HepG2 (cell line): ENCODE measurements around the gene MRPL18. TPM values are rescaled to one million over a fixed set of nuclear protein-coding genes. Genes with fewer than 3 reads are reported as not detected.

Experiments
- AGO2 ChIP-seq: fragments of 200-400 bp; formaldehyde crosslinking; optimal IDR thresholded peaks from 2 replicates; pipeline ENCODE3; 2017; ENCODE audit warnings: mild to moderate bottlenecking, low read depth, low read length, moderate library complexity
- CCAR2 ChIP-seq: fragments of 200-400 bp; formaldehyde crosslinking; optimal IDR thresholded peaks from 2 replicates; pipeline ENCODE3; 2018; ENCODE audit warnings: low read depth, mild to moderate bottlenecking, low read length, moderate library complexity
- CHCHD3 ChIP-seq: sonication (generic); formaldehyde crosslinking; IDR thresholded peaks from 2 replicates; pipeline ENCODE4 v1.8.0; 2022; ENCODE audit warnings: mild to moderate bottlenecking, missing genetic modification reagents, moderate library complexity
- ERF ChIP-seq: IDR thresholded peaks from 2 replicates; pipeline ENCODE4 v1.6.1; 2018; ENCODE audit warnings: missing biosample characterization, missing genetic modification reagents
- HDAC1 ChIP-seq: sonication (generic); formaldehyde crosslinking; IDR thresholded peaks from 2 replicates; pipeline ENCODE4 v1.5.1; 2020; ENCODE audit warnings: mild to moderate bottlenecking, missing genetic modification reagents
- HNRNPL ChIP-seq: fragments of 200-400 bp; formaldehyde crosslinking; IDR thresholded peaks from 2 replicates; pipeline ENCODE4 v1.6.1; 2017; ENCODE audit warnings: mild to moderate bottlenecking, low read depth, low read length
- KMT2B ChIP-seq: IDR thresholded peaks from 2 replicates; pipeline ENCODE4 v1.6.1; 2016; ENCODE audit warnings: missing genetic modification reagents, missing compliant biosample characterization
- LBX2 ChIP-seq: sonication (generic); formaldehyde crosslinking; IDR thresholded peaks from 2 replicates; pipeline ENCODE4 v1.5.0; 2020; ENCODE audit warnings: missing genetic modification reagents, mild to moderate bottlenecking, borderline replicate concordance
- MED1 ChIP-seq: sonication (generic); formaldehyde crosslinking; IDR thresholded peaks from 2 replicates; pipeline ENCODE4 v1.4.0; 2020; ENCODE audit warnings: missing genetic modification reagents
- NFE2 ChIP-seq: sonication (generic); formaldehyde crosslinking; IDR thresholded peaks from 2 replicates; pipeline ENCODE4 v1.4.0; 2020; ENCODE audit warnings: missing genetic modification reagents
- NR3C1 ChIP-seq: sonication (generic); formaldehyde crosslinking; IDR thresholded peaks from 2 replicates; pipeline ENCODE4 v1.4.0; 2020; ENCODE audit warnings: missing genetic modification reagents
- PAWR ChIP-seq: sonication (generic); formaldehyde crosslinking; IDR thresholded peaks from 2 replicates; pipeline ENCODE4 v1.4.0; 2020; ENCODE audit warnings: missing genetic modification reagents, mild to moderate bottlenecking, borderline replicate concordance
- POGZ ChIP-seq: sonication (generic); formaldehyde crosslinking; IDR thresholded peaks from 2 replicates; pipeline ENCODE4 v1.4.0; 2020; ENCODE audit warnings: mild to moderate bottlenecking, missing genetic modification reagents
- RBM22 ChIP-seq: fragments of 200-400 bp; formaldehyde crosslinking; optimal IDR thresholded peaks from 2 replicates; pipeline ENCODE3; 2017; ENCODE audit warnings: mild to moderate bottlenecking, low read length, moderate library complexity
- SAP130 ChIP-seq: IDR thresholded peaks from 2 replicates; pipeline ENCODE4 v1.6.1; 2016; ENCODE audit warnings: low read depth
- ZFP36 ChIP-seq: fragments of 150-350 bp; IDR thresholded peaks from 2 replicates; pipeline ENCODE4 v1.6.1; 2018; ENCODE audit warnings: borderline replicate concordance, low read length, low read depth; ENCODE audit not compliant: partially characterized antibody
- ZNF367 ChIP-seq: sonication (generic); formaldehyde crosslinking; IDR thresholded peaks from 2 replicates; pipeline ENCODE4 v1.4.0; 2020; ENCODE audit warnings: missing genetic modification reagents, borderline replicate concordance
- ZNF431 ChIP-seq: sonication (generic); formaldehyde crosslinking; IDR thresholded peaks from 2 replicates; pipeline ENCODE4 v1.9.0; 2022; ENCODE audit warnings: missing genetic modification reagents, low read depth, mild to moderate bottlenecking, borderline replicate concordance
- ZNF446 ChIP-seq: sonication (generic); formaldehyde crosslinking; IDR thresholded peaks from 2 replicates; pipeline ENCODE4 v1.5.0; 2020; ENCODE audit warnings: mild to moderate bottlenecking, missing genetic modification reagents
- ZNF605 ChIP-seq: sonication (generic); formaldehyde crosslinking; IDR thresholded peaks from 2 replicates; pipeline ENCODE4 v1.8.0; 2022; ENCODE audit warnings: mild to moderate bottlenecking, missing genetic modification reagents
- ZNF777 ChIP-seq: sonication (generic); formaldehyde crosslinking; IDR thresholded peaks from 2 replicates; pipeline ENCODE4 v1.4.0; 2020; ENCODE audit warnings: missing genetic modification reagents
- ZNF879 ChIP-seq: sonication (generic); formaldehyde crosslinking; IDR thresholded peaks from 2 replicates; pipeline ENCODE4 v1.8.1; 2023; ENCODE audit warnings: missing genetic modification reagents
- ZSCAN9 ChIP-seq: IDR thresholded peaks from 2 replicates; pipeline ENCODE4 v1.6.1; 2016; ENCODE audit warnings: borderline replicate concordance
- polyA plus RNA-seq, 8 experiments: library from polyadenylated mRNA; depleted of rRNA in 3 of 8; stranded (reverse) in 7 of 8; unstranded in 1 of 8; fragments of >200 nt; fragmentation: Illumina TruSeq in 4 of 8; extraction: Trizol in 4 of 8; gene quantifications; 2 replicates each; pipeline versions ENCODE4 v1.2.1 to v1.2.3, GENCODE V29; 2011 to 2016; ENCODE audit warnings: low read depth in 4 of 8, missing spikeins in 1 of 8, mixed read lengths in 1 of 8; ENCODE audit not compliant: insufficient read depth in 1 of 8
- total RNA-seq, 5 experiments: library from RNA; depleted of rRNA; stranded (reverse); fragments of >200 nt; fragmentation: Illumina TruSeq; extraction: Trizol; gene quantifications; 2 replicates each; pipeline ENCODE4 v1.2.3, GENCODE V29; 2016; ENCODE audit warnings: low read depth in 1 of 5
- TF ChIP-seq, protein P1 (sequence below): sonication (generic); formaldehyde crosslinking; IDR thresholded peaks from 2 replicates; pipeline ENCODE4 v1.4.0; 2020; ENCODE audit warnings: low read depth, mild to moderate bottlenecking, missing genetic modification reagents
- TF ChIP-seq, protein P2 (sequence below): sonication (generic); formaldehyde crosslinking; IDR thresholded peaks from 2 replicates; pipeline ENCODE4 v1.4.0; 2020; ENCODE audit warnings: missing genetic modification reagents
- TF ChIP-seq, protein P3 (sequence below): sonication (generic); formaldehyde crosslinking; IDR thresholded peaks from 2 replicates; pipeline ENCODE4 v1.5.0; 2020; ENCODE audit warnings: missing genetic modification reagents
- TF ChIP-seq, protein P4 (sequence below): fragments of 450-650 bp; IDR thresholded peaks from 2 replicates; pipeline ENCODE4 v1.6.1; 2016

Gene MRPL18
- total and polyA plus RNA-seq, 2 of the 13 experiments (the other 11 are each of a cell fraction or from before 2014, with no cell fraction given), result 85.6 to 176 TPM

GRCh38 chr6:159789377-159790148, 704 bp upstream of the MRPL18 start, which contains the start of gene TCP1 (continued):
- TF ChIP-seq ERF (CRISPR knock-in tag), result peak; percentile 57; the same call in 1 of the 2 replicates
- peak; percentile 17; the same call in 1 of the 2 replicates for TF ChIP-seq ZNF777 (CRISPR knock-in tag)
- peak; percentile 95 for TF ChIP-seq AGO2
- TF ChIP-seq RBM22, result peak; percentile 77
- TF ChIP-seq ZNF446 (CRISPR knock-in tag), result no peak; the same call in 1 of the 2 replicates
- peak; percentile 28; the same call in 1 of the 2 replicates for TF ChIP-seq ZNF431 (CRISPR knock-in tag)
- no peak for TF ChIP-seq NFE2
- TF ChIP-seq, protein P1, sequence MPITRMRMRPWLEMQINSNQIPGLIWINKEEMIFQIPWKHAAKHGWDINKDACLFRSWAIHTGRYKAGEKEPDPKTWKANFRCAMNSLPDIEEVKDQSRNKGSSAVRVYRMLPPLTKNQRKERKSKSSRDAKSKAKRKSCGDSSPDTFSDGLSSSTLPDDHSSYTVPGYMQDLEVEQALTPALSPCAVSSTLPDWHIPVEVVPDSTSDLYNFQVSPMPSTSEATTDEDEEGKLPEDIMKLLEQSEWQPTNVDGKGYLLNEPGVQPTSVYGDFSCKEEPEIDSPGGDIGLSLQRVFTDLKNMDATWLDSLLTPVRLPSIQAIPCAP, result no peak
- peak; percentile 98; the same call in 1 of the 2 replicates for TF ChIP-seq PAWR
- TF ChIP-seq MED1 (CRISPR knock-in tag), result peak; percentile 82
- peak; percentile 80; the same call in 1 of the 2 replicates for TF ChIP-seq KMT2B (CRISPR knock-in tag)
- TF ChIP-seq, protein P2, sequence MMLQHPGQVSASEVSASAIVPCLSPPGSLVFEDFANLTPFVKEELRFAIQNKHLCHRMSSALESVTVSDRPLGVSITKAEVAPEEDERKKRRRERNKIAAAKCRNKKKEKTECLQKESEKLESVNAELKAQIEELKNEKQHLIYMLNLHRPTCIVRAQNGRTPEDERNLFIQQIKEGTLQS (CRISPR knock-in tag), result 0 out of 2 replicates have a peak, but pooled peaks have one; percentile 23
- no peak for TF ChIP-seq ZNF367 (CRISPR knock-in tag)
- peak; percentile 55; the same call in 1 of the 2 replicates for TF ChIP-seq HNRNPL
- TF ChIP-seq ZSCAN9 (CRISPR knock-in tag), result peak; percentile 69; the same call in 1 of the 2 replicates
- TF ChIP-seq, protein P3, sequence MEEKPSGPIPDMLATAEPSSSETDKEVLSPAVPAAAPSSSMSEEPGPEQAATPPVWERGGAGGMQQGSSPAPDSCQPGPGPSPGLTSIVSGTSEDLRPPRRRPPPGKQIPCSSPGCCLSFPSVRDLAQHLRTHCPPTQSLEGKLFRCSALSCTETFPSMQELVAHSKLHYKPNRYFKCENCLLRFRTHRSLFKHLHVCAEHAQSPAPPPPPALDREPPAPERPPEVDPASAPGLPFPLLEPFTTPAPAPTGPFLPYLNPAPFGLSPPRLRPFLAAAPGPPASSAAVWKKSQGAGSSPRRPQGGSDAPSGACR (CRISPR knock-in tag), result peak; percentile 94; the same call in 1 of the 2 replicates
- peak; percentile 88 for TF ChIP-seq SAP130 (CRISPR knock-in tag)
- TF ChIP-seq CCAR2, result no peak
- TF ChIP-seq NR3C1 (CRISPR knock-in tag), result no peak
- TF ChIP-seq HDAC1 (CRISPR knock-in tag), result peak; percentile 77
- peak; percentile 95 for TF ChIP-seq POGZ
- TF ChIP-seq LBX2, result 0 out of 2 replicates have a peak, but pooled peaks have one; percentile 90
- peak; percentile 99 for TF ChIP-seq ZNF605 (CRISPR knock-in tag)
- no peak for TF ChIP-seq CHCHD3 (CRISPR knock-in tag)
- no peak for TF ChIP-seq ZFP36
- TF ChIP-seq ZNF879, result peak; percentile 2; the same call in 1 of the 2 replicates
- TF ChIP-seq, protein P4, sequence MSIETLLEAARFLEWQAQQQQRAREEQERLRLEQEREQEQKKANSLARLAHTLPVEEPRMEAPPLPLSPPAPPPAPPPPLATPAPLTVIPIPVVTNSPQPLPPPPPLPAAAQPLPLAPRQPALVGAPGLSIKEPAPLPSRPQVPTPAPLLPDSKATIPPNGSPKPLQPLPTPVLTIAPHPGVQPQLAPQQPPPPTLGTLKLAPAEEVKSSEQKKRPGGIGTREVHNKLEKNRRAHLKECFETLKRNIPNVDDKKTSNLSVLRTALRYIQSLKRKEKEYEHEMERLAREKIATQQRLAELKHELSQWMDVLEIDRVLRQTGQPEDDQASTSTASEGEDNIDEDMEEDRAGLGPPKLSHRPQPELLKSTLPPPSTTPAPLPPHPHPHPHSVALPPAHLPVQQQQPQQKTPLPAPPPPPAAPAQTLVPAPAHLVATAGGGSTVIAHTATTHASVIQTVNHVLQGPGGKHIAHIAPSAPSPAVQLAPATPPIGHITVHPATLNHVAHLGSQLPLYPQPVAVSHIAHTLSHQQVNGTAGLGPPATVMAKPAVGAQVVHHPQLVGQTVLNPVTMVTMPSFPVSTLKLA, result peak; percentile 67
